IPS-15b (cell line): Measurements from ENCODE around the gene HORMAD2.
A peak's percentile ranks its signal among the peaks of the same experiment; 100 is the strongest.
"Not testable (repeated sequence)": the region's sequence is repeated elsewhere in the genome, so short reads cannot be mapped to it uniquely, and the experiment has no call there.

Experiments
- H3K27me3 ChIP-seq: one replicate; pipeline ENCODE4 v1.6.1; 2013; ENCODE audit warnings: low read length; ENCODE audit not compliant: control insufficient read depth, insufficient read depth
- H3K36me3 ChIP-seq: one replicate; pipeline ENCODE4 v1.6.1; 2013; ENCODE audit warnings: low read length; ENCODE audit not compliant: control insufficient read depth, insufficient read depth
- H3K4me1 ChIP-seq: one replicate; pipeline ENCODE4 v1.6.1; 2013; ENCODE audit warnings: mild to moderate bottlenecking, low read length; ENCODE audit not compliant: control insufficient read depth, insufficient read depth
- H3K4me3 ChIP-seq: one replicate; pipeline ENCODE4 v1.5.1; 2013; ENCODE audit warnings: low read depth, low read length
- H3K9ac ChIP-seq: one replicate; pipeline ENCODE4 v1.6.1; 2013; ENCODE audit warnings: low read depth, mild to moderate bottlenecking, low read length
- H3K9me3 ChIP-seq: one replicate; pipeline ENCODE4 v1.6.1; 2013; ENCODE audit warnings: mild to moderate bottlenecking, low read length; ENCODE audit not compliant: control insufficient read depth, insufficient read depth

The HORMAD2 gene

GRCh38 chr22:30061094-30061493 lies 19.2 kb upstream of the HORMAD2 start:
- H3K27me3 ChIP-seq, H3K4me3 ChIP-seq, H3K4me1 ChIP-seq, H3K9me3 ChIP-seq, H3K9ac ChIP-seq, H3K36me3 ChIP-seq: not testable (repeated sequence)

- Histone ChIP-seq H3K4me3 (no peak overlapping the region), H3K9ac (no peak overlapping the region), H3K4me1 (no peaks in the 10 kb centered on the region), H3K9me3 (no peaks in the 10 kb centered on the region), H3K27me3 (no peaks in the 10 kb centered on the region), H3K36me3 (no peaks in the 10 kb centered on the region)
Measured at GRCh38 chr22:30062259-30062658, 18.0 kb upstream of the HORMAD2 start.

- H3K9me3 ChIP-seq = no peaks in the 10 kb centered on the region
- H3K36me3 ChIP-seq = no peaks in the 10 kb centered on the region
- H3K4me1 ChIP-seq = no peaks in the 10 kb centered on the region
- H3K27me3 ChIP-seq = no peaks in the 10 kb centered on the region
- H3K9ac ChIP-seq = no peak overlapping the region
- no peak overlapping the region for H3K4me3 ChIP-seq
Measured at GRCh38 chr22:30062950-30063349, 17.3 kb upstream of the HORMAD2 start.

- Histone ChIP-seq H3K9me3 (no peaks in the 10 kb centered on the region), H3K27me3 (no peaks in the 10 kb centered on the region), H3K4me1 (no peaks in the 10 kb centered on the region), H3K4me3 (no peak overlapping the region), H3K9ac (no peak overlapping the region), H3K36me3 (no peaks in the 10 kb centered on the region)
Measured at GRCh38 chr22:30064172-30064571, 16.1 kb upstream of the HORMAD2 start.

- H3K27me3 ChIP-seq = no peaks in the 10 kb centered on the region
- H3K4me3 ChIP-seq = no peak overlapping the region
- H3K4me1 ChIP-seq = peaks cover 2% of the 10 kb centered on the region
- H3K36me3 ChIP-seq = no peaks in the 10 kb centered on the region
- no peak overlapping the region for H3K9ac ChIP-seq
- no peaks in the 10 kb centered on the region for H3K9me3 ChIP-seq
Measured at GRCh38 chr22:30073743-30074142, 6.5 kb upstream of the HORMAD2 start.

GRCh38 chr22:30074147-30074546 lies 6.1 kb upstream of the HORMAD2 start:
- Histone ChIP-seq H3K27me3 (no peaks in the 10 kb centered on the region), H3K9ac (no peak overlapping the region), H3K4me3 (no peak overlapping the region), H3K9me3 (no peaks in the 10 kb centered on the region), H3K4me1 (peaks cover 4% of the 10 kb centered on the region), H3K36me3 (no peaks in the 10 kb centered on the region)

GRCh38 chr22:30074994-30075393 lies 5.3 kb upstream of the HORMAD2 start:
- H3K4me3 ChIP-seq = no peak overlapping the region
- H3K4me1 ChIP-seq = peaks cover 4% of the 10 kb centered on the region
- no peaks in the 10 kb centered on the region for H3K9me3 ChIP-seq
- no peaks in the 10 kb centered on the region for H3K27me3 ChIP-seq
- no peaks in the 10 kb centered on the region for H3K36me3 ChIP-seq
- no peak overlapping the region for H3K9ac ChIP-seq

GRCh38 chr22:30077279-30077880 lies 2.9 kb upstream of the HORMAD2 start:
- Histone ChIP-seq H3K27me3 (peaks cover 7% of the 10 kb centered on the region), H3K4me1 (peaks cover 8% of the 10 kb centered on the region)

GRCh38 chr22:30078320-30079311 lies 1.6 kb upstream of the HORMAD2 start:
- no peak overlapping the region for H3K9ac ChIP-seq
- peaks cover 8% of the 10 kb centered on the region for H3K4me1 ChIP-seq
- H3K9me3 ChIP-seq = no peaks in the 10 kb centered on the region
- peaks cover 7% of the 10 kb centered on the region for H3K27me3 ChIP-seq
- H3K36me3 ChIP-seq = no peaks in the 10 kb centered on the region
- H3K4me3 ChIP-seq = peak overlapping the region; percentile 11

More at GRCh38 chr22:30077279-30077880, 2.9 kb upstream of the HORMAD2 start:
- H3K36me3 ChIP-seq = no peaks in the 10 kb centered on the region
- no peak overlapping the region for H3K9ac ChIP-seq
- H3K4me3 ChIP-seq = no peak overlapping the region
- no peaks in the 10 kb centered on the region for H3K9me3 ChIP-seq

GRCh38 chr22:30080805-30081204 lies 541 bp downstream of the HORMAD2 start:
- Histone ChIP-seq H3K4me1 (peaks cover 8% of the 10 kb centered on the region), H3K27me3 (peaks cover 7% of the 10 kb centered on the region), H3K36me3 (no peaks in the 10 kb centered on the region), H3K4me3 (peak overlapping the region; percentile 21), H3K9ac (no peak overlapping the region), H3K9me3 (no peaks in the 10 kb centered on the region)

- Histone ChIP-seq H3K4me3 (no peak overlapping the region), H3K27me3 (no peaks in the 10 kb centered on the region), H3K36me3 (no peaks in the 10 kb centered on the region), H3K9ac (no peak overlapping the region), H3K4me1 (no peaks in the 10 kb centered on the region), H3K9me3 (no peaks in the 10 kb centered on the region)
Measured at GRCh38 chr22:30086496-30086895, 6.2 kb downstream of the HORMAD2 start.

- not testable (repeated sequence) for H3K36me3 ChIP-seq, H3K27me3 ChIP-seq, H3K4me3 ChIP-seq, H3K9ac ChIP-seq, H3K9me3 ChIP-seq, H3K4me1 ChIP-seq
Measured at GRCh38 chr22:30087037-30087436, 6.8 kb downstream of the HORMAD2 start.
